Measurements from ENCODE around the gene CREB3L1. TPM values are rescaled to one million over a fixed set of nuclear protein-coding genes. Genes with fewer than 3 reads are reported as not detected.
A peak's percentile ranks its signal among the peaks of the same experiment; 100 is the strongest.

Gene CREB3L1
- total RNA-seq, 3 donors from 2014 or later (not counting 1 experiment from before 2014, with no cell fraction given): not detected

DNA sequence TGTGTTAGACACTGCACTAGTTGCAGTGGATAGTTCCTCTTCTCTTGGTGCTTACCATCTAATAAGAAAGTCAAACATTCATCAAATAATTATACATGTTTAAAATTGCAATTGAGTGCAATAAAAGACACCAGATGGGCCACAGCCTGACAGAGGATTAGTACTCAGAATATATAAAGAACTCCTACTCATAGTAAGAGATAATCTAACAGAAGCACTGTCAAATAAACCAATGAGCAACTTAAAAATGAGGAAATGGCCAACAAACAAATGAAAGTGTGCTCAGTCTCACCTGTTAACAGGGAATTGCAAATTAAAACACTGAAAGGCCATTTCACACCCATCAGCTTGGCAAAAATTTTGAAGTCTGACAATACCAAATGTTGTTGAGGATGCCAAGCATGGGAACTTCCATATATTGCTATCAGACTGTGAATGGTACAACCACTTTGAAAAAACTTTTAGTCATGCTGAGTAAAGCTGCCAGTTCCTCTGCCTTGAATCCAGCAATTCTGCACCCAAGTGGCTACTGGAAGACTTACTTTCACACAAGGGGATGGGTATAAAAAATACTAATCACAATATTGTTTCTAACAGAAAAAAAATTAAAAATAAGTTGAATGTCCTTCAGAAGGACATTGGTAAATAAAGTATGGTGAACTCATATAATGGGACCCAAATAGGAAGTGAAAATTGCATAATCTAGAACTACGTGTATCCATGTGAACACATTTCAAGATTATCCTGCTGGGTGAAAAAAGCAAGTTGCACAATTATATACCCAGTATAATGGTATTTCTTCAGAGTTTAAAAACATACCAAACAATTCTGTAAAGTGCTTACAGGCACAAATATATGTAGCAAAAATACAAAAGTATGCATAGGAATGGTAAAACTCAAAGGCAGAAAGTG, 41.4 kb upstream of the CREB3L1 start:
- Histone ChIP-seq H3K27me3 (ENCODE audit: control insufficient read depth, insufficient read depth, low read length) (peaks cover 22% of the 10 kb centered on the region), H3K36me3 (ENCODE audit: control insufficient read depth, insufficient read depth, low read length) (no peaks in the 10 kb centered on the region), H3K4me1 (ENCODE audit: control insufficient read depth, insufficient read depth, low read length) (peaks cover 24% of the 10 kb centered on the region), H3K4me3 (ENCODE audit: low read length) (no peak overlapping the region), H3K27ac (ENCODE audit: low read length) (peak overlapping the region; percentile 40), H3K9me3 (ENCODE audit: control insufficient read depth, insufficient read depth, low read length) (no peaks in the 10 kb centered on the region)
- WGBS (ENCODE audit: insufficient coverage): no CpG with 5 or more reads among the region's 1 CpG
- peak overlapping the region in 1 of 2 donors; percentile 90 for H3K27ac Mint-ChIP-seq
- intact Hi-C loops (cut with micrococcal nuclease): loop anchor here (5.0 kb wide), 1 partner anchor 291 kb away; no protein-coding TSS in a partner anchor
- H3K9me3 Mint-ChIP-seq: no peaks in the 10 kb centered on the region
- peaks cover 7 to 10% of the 10 kb centered on the region in 2 donors for H3K4me1 Mint-ChIP-seq
- peaks cover 26 to 35% of the 10 kb centered on the region in 2 donors for H3K27me3 Mint-ChIP-seq (ENCODE audit: low read depth in 2 of 2)
- no peak for ATAC-seq
- no peaks in the 10 kb centered on the region for H3K36me3 Mint-ChIP-seq
- DNase-seq: no peak
- TF ChIP-seq CTCF (IDR thresholded peaks at IDR 0.05): no peak
- peak overlapping the region; percentile 56 for H3K4me3 Mint-ChIP-seq

GRCh38 chr11:46236918-46237247, 40.6 kb upstream of the CREB3L1 start:
- H3K36me3 ChIP-seq (ENCODE audit: control insufficient read depth, insufficient read depth, low read length): no peaks in the 10 kb centered on the region
- H3K4me1 ChIP-seq (ENCODE audit: control insufficient read depth, insufficient read depth, low read length): peaks cover 24% of the 10 kb centered on the region
- no peak for TF ChIP-seq CTCF (IDR thresholded peaks at IDR 0.05)
- no peaks in the 10 kb centered on the region for H3K36me3 Mint-ChIP-seq
- peaks cover 7 to 10% of the 10 kb centered on the region in 2 donors for H3K4me1 Mint-ChIP-seq
- H3K4me3 Mint-ChIP-seq: peak overlapping the region; percentile 91
- peak overlapping the region; percentile 40 for H3K27ac ChIP-seq (ENCODE audit: low read length)
- peaks cover 32 to 39% of the 10 kb centered on the region in 2 donors for H3K27me3 Mint-ChIP-seq (ENCODE audit: low read depth in 2 of 2)
- no peaks in the 10 kb centered on the region for H3K9me3 Mint-ChIP-seq
- H3K9me3 ChIP-seq (ENCODE audit: control insufficient read depth, insufficient read depth, low read length): no peaks in the 10 kb centered on the region
- DNase-seq: no peak
- WGBS (ENCODE audit: insufficient coverage): 89% methylated on average over 5 of the region's 5 CpGs
- ATAC-seq: no peak
- H3K27ac Mint-ChIP-seq: peak overlapping the region in 1 of 2 donors; percentile 90
- intact Hi-C loops (cut with micrococcal nuclease): loop anchor here (5.0 kb wide), 1 partner anchor 290 kb away; no protein-coding TSS in a partner anchor
- H3K27me3 ChIP-seq (ENCODE audit: control insufficient read depth, insufficient read depth, low read length): peaks cover 22% of the 10 kb centered on the region
- H3K4me3 ChIP-seq (ENCODE audit: low read length): no peak overlapping the region

GRCh38 chr11:46237248-46238077, 40.0 kb upstream of the CREB3L1 start:
- intact Hi-C loops (cut with micrococcal nuclease): loop anchor here (5.0 kb wide), 1 partner anchor 290 kb away; no protein-coding TSS in a partner anchor
- no peak for TF ChIP-seq CTCF (IDR thresholded peaks at IDR 0.05)
- peaks cover 7 to 10% of the 10 kb centered on the region in 2 donors for H3K4me1 Mint-ChIP-seq
- H3K4me3 Mint-ChIP-seq: peak overlapping the region; percentile 91
- peaks cover 32 to 38% of the 10 kb centered on the region in 2 donors for H3K27me3 Mint-ChIP-seq (ENCODE audit: low read depth in 2 of 2)
- DNase-seq (peak in 1 of 2 donors; percentile 59), ATAC-seq (peak; percentile 34 to 58 (median 46))
- H3K4me3 ChIP-seq (ENCODE audit: low read length): no peak overlapping the region
- H3K36me3 ChIP-seq (ENCODE audit: control insufficient read depth, insufficient read depth, low read length): no peaks in the 10 kb centered on the region
- H3K36me3 Mint-ChIP-seq: no peaks in the 10 kb centered on the region
- H3K27ac Mint-ChIP-seq: peak overlapping the region in 1 of 2 donors; percentile 90
- peaks cover 24% of the 10 kb centered on the region for H3K4me1 ChIP-seq (ENCODE audit: control insufficient read depth, insufficient read depth, low read length)
- H3K9me3 Mint-ChIP-seq: no peaks in the 10 kb centered on the region
- WGBS (ENCODE audit: insufficient coverage): 18% methylated on average over 59 of the region's 59 CpGs
- H3K27ac ChIP-seq (ENCODE audit: low read length): peak overlapping the region; percentile 40
- H3K9me3 ChIP-seq (ENCODE audit: control insufficient read depth, insufficient read depth, low read length): no peaks in the 10 kb centered on the region
- H3K27me3 ChIP-seq (ENCODE audit: control insufficient read depth, insufficient read depth, low read length): peaks cover 22% of the 10 kb centered on the region

Data from natural killer cell (primary cell).